Ureter (tissue), 1 donor: ENCODE measurements around the gene PVALEF. TPM values are rescaled to one million over a fixed set of nuclear protein-coding genes. Genes with fewer than 3 reads are reported as not detected.

Experiments
- DNase-seq: peaks from one replicate; pipeline ENCODE4 v3.0.0-alpha.2; 2020; ENCODE audit warnings: low spot score
- total RNA-seq: library from RNA; stranded (reverse); gene quantifications from one replicate; pipeline ENCODE4 v1.2.4, GENCODE V29; 2023
- donor health status: DM: yes; HTN: yes; CAD: no.

PVALEF gene
- total RNA-seq, result not detected

DNA sequence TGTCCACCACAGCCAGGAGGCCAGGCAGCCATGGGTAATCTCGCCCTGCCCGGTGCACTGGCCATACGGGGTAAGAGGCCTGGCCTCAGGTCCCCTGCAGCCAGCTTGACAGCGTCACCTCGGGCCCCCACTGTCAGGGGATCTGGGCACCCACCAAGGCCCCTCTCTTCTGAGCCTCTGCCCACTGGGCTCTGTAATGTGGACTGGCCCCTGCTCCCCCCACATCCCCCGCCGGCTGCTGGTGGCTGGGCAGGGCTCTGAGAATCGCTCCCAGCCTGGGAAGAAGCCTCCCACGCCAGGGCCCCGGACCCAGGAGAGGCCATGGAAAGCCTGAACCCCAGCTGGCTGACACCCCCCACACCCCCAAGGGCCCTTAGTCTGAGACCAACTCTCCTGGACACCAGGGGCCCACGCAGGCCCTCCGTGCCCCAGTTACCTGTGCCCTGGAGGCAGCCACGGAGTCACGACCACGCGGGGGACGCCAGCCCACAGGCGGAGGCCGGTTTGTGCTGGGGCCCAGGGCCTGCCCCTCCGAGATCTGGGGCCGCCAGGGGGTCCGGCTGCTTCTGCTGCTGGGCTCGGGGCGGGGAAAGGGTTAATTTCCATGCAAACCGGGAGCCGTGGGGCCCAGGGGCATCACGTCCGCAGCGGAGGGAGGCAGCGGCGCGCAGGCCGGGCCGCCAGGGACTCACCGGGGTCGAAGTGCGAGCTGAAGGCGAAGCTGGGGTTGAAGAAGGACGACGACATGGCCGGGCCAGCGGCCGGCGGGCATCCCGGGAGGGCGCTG is at the start of gene PVALEF:
PVALEF (plus strand) TSS at position 262 of the 787 bp plus-strand sequence. CDS start 15,720 bp downstream, outside the sequence.
- DNase-seq, result no peak

DNA sequence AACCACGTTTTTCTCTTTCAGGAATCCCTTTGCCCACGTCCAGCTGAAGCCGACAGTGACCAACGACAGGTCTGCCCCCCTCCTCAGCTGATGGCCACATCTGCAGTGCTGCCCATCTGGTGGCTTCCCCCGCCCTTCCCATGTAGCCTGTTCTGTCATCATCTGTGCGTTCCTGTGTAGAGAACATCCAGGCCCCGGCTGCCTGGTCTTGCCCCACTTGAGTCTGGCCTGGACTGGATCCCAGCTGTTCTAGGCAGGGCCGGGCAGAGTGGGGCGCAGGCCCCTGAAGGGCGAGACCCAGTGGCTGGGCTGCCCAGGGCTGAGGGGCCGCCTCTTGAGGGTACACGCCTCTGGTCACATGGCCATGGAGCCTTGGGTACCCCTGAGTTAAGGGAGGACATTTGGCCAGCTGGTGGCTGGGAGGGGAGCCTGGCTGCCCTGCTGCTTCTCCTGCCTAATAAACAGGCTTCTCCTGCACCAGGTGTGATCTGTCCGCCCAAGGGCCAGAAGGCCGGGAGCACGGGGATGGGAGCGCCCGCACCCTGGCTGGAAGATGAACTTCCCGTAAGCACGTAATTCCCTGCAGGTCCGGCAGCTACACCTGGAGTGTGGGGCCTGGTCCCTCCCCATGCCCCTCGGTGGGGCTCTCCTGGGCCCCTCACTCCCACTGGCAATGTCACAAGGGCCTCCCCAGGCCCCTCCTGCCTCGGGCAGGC is 49.4 kb upstream of the PVALEF start:
- DNase-seq, result no peak

DNA sequence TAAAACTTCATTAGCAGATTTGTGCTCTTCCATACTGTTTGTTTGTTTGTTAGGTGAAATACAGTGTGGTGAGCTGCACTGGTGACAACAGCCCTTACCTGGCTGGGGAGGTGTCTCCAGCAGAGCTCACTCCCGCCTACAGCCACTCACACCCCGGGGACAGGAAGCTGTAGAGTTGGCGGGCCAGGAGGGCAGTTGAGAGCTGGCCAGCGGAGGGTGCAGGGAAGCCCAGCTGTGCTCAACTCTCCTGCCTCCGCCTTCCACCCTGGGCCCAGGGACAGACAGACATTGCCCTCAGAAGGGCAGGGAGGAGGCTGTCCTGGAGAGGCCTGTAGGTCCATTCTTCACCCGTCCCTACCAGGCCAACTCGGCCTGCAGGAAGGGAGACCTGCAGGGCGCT is 48.6 kb upstream of the PVALEF start:
- no peak for DNase-seq

DNA sequence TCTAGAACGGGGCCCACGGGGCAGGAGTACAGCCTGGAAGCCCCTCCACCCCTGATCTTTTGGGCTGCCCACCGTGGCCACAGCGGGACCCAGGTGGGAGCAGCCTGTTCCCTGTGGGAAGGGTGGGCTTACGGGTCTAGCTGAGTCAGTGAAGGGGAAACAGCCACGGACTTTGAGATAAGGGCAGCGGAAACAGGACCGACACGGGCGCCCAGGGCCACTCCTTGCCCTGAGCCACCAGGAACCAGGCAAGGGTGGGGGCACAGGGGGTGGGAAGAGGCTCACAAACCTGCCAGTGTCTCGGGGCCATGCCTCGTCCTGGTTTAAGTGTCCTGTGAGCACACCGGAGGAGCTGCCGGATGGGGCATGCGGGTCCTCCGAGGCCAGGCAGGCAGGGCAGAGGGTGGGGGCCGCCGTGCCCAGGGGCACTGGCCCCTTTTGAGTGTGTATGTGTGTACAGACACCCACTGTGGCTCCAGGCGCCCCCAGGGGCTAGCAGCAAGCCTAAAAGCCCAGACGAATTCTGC is 47.6 kb upstream of the PVALEF start:
- no peak for DNase-seq

DNA sequence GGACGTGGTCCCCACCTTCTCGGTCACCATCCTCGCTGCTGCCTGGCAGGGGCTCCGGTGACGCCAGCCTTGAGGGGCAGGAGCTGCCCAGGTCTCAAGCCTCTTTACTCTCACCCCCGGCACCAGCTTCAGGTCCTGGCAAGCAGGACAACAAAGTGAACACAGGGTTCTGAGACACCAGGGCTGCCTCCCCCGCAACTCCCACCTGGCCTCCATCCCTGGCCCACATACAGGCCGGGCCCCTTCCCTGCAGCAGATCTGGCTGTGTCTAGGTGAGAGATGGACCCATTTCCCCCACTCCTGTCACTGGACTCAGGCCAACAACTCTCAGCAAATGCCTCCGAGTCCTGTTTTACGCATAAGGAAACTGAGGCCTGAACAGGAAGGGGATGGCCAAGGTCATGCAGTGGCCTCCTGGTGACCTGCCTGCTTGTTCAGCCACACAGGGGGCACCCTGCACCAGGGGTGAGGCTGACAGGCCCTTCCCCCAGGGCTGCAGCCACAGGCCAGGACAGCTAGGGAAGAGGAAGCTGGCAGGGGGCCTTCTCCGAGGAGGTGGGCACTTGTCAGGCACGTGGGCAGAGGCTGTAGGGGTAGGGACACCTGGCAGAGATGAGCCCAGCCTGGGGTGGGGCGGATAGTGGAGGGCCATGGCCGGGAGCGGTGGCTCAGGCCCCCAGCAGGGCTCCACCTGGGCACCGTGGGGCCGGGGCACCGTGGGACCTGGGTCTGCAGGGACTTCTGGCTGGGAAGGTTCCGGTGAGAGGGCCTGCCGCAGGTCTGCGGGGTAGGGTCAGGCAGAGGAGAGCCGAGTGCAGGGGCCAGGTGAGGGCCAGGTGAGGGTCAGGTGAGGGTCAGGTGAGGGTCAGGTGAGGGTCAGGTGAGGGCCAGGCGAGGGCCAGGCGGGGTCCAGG is 46.7 kb upstream of the PVALEF start:
- DNase-seq, result no peak

DNA sequence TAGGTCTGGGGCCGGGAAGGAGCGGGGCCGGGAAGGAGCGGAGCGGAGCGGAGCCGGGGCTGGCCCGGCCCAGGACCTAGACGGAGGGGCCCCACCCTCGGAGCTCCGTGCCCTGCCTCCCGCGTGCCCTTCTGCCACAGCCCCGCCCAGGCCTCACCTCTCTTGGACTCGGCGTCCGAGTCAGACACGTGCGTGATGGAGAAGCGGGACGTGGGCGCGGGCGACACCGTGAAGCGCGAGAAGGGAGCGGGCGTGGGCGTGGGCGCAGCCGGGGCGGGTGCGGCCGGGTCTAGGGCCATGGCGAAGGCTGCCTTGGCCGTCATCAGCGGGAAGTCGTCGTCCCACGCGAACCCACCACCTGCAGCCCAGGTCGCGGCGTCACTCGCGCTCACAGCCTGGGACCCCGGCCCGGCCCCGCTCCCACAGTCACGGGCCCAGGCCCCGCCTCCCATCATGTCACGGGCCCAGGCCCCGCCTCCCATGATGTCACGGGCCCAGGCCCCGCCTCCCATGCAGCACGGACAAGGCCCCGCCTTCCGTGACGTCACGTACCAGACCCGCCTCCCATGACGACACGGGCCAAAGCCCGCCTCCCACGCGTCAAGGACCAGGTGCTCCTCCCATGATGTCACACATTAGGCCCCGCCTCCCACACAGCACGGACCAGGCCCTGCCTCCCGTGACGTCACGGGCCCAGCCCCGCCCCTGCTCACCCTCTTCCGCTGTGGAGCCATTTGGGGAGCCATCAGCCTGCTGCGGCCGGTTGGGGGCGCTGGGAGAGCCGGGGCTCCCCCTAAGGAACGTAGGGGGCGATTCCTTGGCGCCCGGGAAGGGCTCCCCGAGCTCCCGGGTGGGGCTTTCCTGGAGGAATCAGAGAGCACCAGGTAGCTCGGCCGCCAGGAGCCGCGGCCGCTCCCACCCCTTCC is 45.8 kb upstream of the PVALEF start:
- peak; percentile 83 for DNase-seq

DNA sequence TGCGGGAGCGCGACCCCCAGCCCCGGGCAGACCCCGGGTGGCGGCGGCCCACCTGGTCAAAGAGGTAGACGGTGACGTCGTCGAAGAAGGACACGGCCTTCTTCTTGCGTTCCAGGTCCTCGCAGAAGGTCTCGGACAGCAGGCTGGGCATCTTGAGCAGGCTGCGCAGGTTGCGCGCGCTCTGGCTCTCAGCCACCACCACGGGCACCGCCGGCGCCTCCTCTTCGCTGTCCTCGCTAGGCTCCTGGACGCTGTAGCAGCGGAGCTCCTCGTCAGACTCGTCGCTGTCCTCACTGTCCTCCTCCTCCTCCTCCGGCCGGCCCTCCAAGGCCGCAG is 45.2 kb upstream of the PVALEF start:
- DNase-seq, result no peak

DNA sequence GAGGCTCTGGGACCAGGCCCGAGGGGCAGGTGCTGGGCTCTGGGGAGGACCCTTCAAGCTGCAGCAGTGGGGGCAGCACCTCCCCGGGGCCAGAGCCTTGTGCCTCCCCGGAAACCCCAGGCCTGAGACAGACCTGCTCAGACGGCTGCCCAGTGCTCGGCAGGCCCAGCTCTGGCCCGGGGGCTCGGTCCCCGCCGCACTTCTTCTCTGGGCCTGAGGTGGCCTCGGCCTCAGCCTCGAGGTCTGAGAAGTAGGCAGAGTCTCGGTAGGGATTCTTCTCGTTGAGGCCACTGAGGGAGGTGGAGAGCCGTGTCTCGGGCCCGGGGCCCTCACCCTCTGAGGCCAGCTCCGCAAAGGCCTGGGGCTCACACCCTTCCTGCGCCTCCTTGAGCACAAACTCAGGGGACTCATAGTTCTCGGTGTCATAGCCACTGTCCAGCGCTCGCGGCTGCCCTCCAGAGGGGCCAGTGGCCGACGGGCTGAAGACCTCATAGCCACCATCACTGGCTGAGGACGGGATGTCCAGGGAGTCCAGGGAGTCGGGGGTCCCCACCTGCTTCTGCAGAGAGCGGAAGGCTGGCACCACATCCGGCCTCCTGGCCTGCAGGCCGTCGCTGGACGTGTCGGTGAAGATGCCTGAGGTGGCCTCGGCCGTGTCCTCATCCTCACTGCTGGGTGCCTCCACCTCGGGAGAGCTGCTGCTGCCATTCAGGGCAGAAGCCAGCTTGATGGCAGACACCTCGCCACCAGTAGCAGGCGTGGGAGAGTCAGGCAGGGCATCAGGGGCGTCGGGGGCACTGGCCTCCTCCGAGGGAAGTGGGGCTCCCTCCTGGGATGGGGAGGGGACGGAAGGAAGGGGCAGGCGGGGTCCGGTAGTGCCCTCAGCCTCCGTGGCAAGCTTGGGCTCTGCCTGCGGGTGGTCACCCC is 44.3 kb upstream of the PVALEF start:
- DNase-seq, result no peak

DNA sequence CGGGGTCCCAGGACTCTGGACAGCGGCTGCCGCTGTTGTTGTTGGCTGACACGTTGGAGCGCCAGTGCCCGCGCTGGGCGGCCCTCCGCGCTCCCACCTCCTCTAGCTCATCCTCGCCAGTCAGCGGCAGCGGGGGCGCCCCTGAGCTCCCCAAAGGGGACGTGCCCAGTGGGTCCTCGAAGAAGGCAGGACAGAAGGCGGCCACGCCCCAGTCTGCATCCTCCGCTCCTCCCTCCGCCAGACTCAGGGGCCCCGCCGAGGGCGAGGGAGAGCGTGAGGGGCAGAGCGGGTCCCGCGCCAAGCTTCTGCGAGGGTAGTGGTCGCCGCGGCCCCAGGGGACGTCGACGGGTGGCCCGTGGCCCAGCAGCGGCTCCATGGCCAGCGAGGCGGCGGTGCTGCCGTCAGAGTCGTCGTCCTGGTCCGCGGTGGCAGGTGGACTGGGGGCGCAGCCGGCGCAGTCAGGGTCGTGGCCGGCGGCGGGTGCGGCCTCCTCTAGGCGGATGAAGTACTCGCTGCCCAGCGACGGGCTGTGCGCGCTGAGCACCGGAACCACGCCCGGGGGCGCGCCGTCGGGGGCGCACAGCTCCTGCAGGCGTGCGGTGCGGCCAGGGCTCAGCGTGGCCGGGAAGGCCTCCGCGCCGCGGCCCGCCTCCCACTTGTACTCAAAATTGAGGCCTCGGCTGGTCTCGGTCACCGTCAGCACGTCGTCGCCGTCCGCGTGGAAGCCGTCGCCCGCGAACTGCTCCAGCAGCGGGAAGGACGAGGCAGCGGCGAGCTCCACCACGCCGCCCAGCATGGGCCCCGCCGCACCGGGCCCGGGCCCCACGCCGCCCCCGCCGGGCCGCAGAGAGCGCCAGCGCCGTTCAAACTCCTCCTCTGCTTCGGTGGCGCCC is 43.2 kb upstream of the PVALEF start:
- no peak for DNase-seq

DNA sequence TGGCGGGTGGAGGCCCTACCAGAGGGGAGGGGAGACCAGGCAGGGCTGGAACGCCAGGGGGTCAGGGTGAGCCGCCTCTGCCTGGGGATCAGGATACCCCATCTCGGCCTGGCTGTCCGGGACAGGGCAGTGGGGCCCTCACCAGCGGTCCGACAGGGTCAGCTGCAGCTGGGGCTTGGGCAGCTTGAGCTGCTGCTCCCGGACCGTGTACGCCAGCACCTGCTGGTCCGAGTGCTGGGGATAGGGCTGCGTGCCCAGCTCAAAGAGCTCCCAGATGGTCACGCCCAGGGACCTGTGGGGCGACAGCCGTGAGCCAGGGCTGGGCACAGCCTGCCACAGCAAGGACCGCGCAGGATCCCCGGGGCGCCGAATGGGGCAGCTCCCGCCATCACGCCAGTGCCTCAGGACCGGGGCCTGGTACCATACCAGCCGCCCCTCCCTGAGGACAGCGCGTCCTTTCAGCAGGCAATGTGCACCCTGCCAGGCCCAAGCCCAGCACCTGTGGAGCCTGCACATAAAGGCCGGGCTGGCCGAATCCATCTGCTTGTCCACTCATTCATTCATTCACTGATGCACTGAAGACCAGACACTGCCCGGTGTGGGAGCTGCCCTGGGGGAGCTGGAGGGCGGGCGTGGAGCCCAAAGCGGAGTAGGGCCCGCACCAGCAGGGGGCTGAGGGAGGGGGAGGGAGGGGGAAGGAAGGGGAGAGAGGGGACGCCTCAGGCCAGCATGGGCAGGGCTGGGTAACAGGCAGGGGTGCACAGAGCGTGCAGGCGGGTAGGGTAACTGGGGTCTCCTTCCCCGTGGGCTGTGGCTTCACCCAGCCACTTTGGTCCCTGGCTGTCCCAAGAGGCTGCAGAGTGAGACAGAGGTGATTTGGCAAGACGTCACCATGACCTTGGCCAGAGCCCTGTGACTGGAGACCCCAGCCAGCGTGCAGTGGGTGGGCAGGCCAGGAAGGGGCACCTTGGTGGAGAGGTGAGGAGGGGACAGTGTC is 42.0 kb upstream of the PVALEF start:
- DNase-seq, result no peak

DNA sequence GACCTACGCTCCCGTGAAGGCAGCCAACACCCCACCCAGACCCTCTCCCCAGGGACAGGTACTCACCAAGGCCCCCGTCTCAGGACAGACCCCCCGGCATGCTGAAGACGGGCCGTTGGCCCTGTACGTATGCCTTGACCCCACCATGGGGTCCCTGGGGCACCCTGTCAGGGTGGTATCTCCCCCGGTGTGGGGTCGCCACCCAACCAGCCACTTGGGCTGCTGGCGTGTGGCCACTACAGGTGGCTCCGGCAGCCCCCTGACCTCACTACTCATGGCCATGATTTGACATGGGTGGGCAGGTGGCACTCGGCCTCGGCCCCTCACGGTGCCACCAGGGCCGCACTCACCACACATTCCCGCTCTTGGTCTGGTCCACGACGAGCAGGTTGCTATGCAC is 40.9 kb upstream of the PVALEF start:
- DNase-seq, result no peak

DNA sequence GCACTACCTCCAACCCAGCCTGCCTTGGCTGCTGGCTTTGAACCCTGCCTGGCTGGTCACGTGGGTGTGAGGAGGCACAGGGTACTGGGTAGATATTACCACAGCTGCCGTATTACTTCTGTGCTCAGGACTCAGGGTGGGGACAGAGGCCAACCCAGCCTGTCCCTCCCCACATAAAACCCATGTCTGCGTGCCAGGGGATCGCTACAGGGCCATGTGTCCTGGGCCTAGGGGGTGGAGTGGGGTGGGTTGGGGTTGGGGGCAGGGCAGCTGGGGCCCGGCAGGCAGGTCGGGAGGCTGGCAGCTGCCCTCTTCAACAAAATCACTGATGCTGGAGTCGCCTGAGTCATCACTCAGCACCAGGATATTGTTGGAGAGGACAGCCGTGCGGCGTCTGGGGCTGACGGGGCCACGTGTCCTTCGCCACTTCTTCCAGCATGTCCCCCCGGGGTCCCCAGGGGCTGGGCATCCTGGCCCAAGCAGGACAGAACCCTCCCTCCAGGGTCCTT is 39.7 kb upstream of the PVALEF start:
- DNase-seq, result no peak

DNA sequence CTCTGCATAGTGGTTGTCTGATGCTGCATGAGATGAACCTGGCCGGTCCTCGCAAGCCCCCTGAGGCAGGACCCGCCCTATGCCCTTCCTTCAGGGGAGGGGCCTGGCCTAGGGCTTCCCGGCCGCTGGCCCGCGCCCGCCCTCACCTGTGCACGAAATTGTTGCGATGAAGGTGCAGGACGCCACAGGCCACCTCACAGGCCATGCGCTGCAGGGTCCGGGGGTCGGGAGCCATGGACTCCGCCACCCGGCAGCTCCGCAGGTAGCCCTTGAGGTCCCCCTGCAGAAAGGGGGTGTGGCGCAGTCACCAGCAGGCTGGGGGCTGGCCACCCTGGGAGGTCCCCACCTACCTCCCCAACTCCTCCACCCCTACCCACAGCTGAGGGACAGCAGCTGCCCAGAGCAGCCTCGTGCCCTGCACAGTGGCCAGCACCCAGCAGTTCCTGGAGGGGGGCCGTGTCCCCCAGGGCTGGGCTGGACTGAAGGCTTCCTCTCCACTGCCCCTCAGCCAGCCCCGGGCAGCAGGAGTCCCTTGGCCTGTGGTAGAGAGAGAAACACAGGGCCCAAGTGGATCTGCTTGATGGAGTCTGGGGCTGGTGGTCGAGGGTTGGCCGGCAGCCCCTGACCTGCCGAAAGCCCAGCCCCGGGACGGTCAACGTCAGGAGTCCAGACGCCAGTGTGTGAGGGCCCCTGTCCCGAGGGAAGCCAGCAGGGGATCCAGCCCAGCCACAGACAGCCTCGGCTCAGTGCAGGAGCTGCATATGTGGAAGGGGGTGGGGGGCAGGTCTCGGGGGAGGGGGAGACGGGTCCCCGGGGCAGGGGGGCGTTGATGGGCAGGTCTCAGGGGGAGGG is 38.8 kb upstream of the PVALEF start:
- DNase-seq, result no peak

DNA sequence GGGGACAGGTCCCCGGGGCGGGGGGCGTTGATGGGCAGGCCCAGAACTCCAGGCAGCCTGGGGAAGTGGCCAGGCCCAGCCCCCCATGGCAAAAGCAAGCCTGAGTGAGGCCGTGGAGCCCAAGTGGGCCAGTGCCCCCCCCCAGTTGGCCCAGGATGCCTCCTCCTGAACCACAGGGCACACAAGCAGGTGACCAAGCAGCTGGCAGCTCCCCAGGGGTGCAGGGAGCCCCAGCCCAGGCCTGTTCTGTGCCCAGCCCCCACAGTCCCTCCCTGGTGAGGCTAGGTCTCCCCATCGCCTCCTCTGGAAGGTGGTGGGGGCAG is 38.2 kb upstream of the PVALEF start:
- DNase-seq, result no peak

DNA sequence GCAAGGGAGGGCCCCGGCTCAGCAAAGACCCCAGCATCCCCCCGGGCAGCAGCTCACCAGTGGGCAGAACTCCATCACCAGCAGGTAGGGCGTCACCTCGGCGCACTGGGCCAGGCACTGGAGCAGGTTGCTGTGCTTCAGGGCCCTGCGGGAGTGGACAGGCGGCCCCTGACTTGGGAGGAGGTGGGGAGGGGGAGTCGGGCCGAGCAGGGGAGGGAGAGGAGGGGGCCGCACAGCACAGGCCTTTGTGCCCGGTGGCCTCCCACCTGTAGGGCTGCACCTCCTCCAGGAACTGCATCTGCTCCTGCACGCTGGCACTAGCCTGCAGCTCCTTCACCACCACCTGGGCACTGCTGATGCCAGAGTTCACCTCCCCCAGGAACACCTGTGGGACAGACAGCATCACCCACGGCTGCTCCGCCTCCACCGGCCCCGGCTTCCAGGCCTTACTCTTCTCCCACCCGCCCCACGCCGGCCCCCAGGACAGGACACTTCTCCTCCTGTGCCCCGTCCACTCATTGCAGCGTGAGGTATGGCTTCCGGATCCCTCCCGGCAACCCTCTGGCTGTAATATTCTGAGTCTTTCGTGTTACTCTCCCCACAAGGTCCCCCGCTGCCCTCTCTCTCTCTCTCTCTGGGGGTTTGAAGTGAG is 37.7 kb upstream of the PVALEF start:
- DNase-seq, result no peak

DNA sequence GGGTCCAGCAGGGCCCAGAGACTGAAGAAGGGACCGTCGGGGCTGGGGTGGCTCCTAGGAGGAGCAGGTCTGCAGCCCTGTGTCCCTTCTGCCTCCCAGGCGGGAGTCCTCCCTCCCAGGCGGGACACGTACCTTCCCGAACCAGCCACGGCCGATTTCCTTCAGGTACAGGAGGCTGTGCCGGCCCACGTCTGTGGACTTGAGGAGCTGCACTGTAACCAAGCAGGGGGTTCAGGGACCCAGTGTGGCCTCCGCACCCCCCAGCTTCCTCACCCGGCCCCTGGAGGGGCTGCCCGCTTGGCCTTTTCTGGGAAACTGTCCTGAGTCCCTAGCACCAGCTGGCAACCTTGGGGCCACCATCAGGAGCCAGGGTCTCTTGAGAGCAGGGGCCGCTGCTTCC is 37.0 kb upstream of the PVALEF start:
- DNase-seq, result no peak
